Activated naive CD4-positive, alpha-beta T cell treated with anti-CD3 and anti-CD28 coated beads for 36 hours (primary cell): ENCODE data around the gene MEIS1. TPM values are rescaled to one million over a fixed set of nuclear protein-coding genes. Genes with fewer than 3 reads are reported as not detected.

ENCODE experiments used
- CTCF ChIA-PET: fragments of 350-600 bp; sonication (Branson Sonifier 250); formaldehyde crosslinking; loops from one replicate; lab custom pipeline; 2021; ENCODE audit warnings: antibody characterized with exemption; lab: Charles Lee
- DNase-seq: peaks from one replicate; pipeline ENCODE4 v3.0.0-alpha.2; 2020
- H3K27ac Mint-ChIP-seq: one replicate; pipeline ENCODE4 v1.8.0; 2021; ENCODE audit warnings: mild to moderate bottlenecking, mixed read lengths
- H3K27me3 Mint-ChIP-seq: one replicate; pipeline ENCODE4 v1.8.0; 2021; ENCODE audit warnings: low read depth, mixed read lengths
- H3K36me3 Mint-ChIP-seq: one replicate; pipeline ENCODE4 v1.8.0; 2021; ENCODE audit warnings: low read depth, mixed read lengths
- H3K4me1 Mint-ChIP-seq: one replicate; pipeline ENCODE4 v1.8.0; 2021; ENCODE audit warnings: low read depth, mixed read lengths
- H3K4me3 Mint-ChIP-seq: one replicate; pipeline ENCODE4 v1.8.0; 2021; ENCODE audit warnings: mild to moderate bottlenecking, moderate library complexity, mixed read lengths
- H3K9me3 Mint-ChIP-seq: one replicate; pipeline ENCODE4 v1.8.0; 2021; ENCODE audit warnings: mixed read lengths
- intact Hi-C: fragments of 100-400 bp; cut with micrococcal nuclease; formaldehyde crosslinking; loops from one replicate; pipeline ENCODE4 v1.15.1; 2023
- total RNA-seq, 2 experiments: library from RNA; stranded (reverse); gene quantifications; one replicate each; pipeline ENCODE4 v1.2.3, GENCODE V29; 2021

Gene MEIS1
- total RNA-seq, 2 experiments from 2014 or later = not detected

- no peak overlapping the region for H3K27ac Mint-ChIP-seq
- no peaks in the 10 kb centered on the region for H3K4me1 Mint-ChIP-seq
- CTCF ChIA-PET = no interaction called here
- H3K27me3 Mint-ChIP-seq = no peaks in the 10 kb centered on the region
- H3K9me3 Mint-ChIP-seq = no peaks in the 10 kb centered on the region
- DNase-seq = no peak
- no peaks in the 10 kb centered on the region for H3K36me3 Mint-ChIP-seq
- no peak overlapping the region for H3K4me3 Mint-ChIP-seq
- intact Hi-C loops = no loop called here
Observed at GRCh38 chr2:66516499-66516898, 81.6 kb downstream of the MEIS1 start.

- H3K36me3 Mint-ChIP-seq = no peaks in the 10 kb centered on the region
- intact Hi-C loops = no loop called here
- H3K27ac Mint-ChIP-seq = no peak overlapping the region
- H3K4me3 Mint-ChIP-seq = no peak overlapping the region
- no peaks in the 10 kb centered on the region for H3K9me3 Mint-ChIP-seq
- H3K4me1 Mint-ChIP-seq = no peaks in the 10 kb centered on the region
- CTCF ChIA-PET = no interaction called here
- DNase-seq = no peak
- H3K27me3 Mint-ChIP-seq = peaks cover 8% of the 10 kb centered on the region
Observed at GRCh38 chr2:66517772-66518171, 82.8 kb downstream of the MEIS1 start.

- Mint-ChIP-seq H3K4me1 (no peaks in the 10 kb centered on the region), H3K27ac (no peak overlapping the region), H3K27me3 (peaks cover 8% of the 10 kb centered on the region), H3K4me3 (no peak overlapping the region), H3K9me3 (no peaks in the 10 kb centered on the region), H3K36me3 (no peaks in the 10 kb centered on the region)
- DNase-seq = no peak
- intact Hi-C loops = no loop called here
- CTCF ChIA-PET = no interaction called here
Observed at GRCh38 chr2:66519264-66519843, 84.4 kb downstream of the MEIS1 start.

GRCh38 chr2:66521291-66521922 lies 86.5 kb downstream of the MEIS1 start:
- no peaks in the 10 kb centered on the region for H3K36me3 Mint-ChIP-seq
- intact Hi-C loops = no loop called here
- H3K27ac Mint-ChIP-seq = no peak overlapping the region
- H3K4me1 Mint-ChIP-seq = no peaks in the 10 kb centered on the region
- H3K27me3 Mint-ChIP-seq = peaks cover 8% of the 10 kb centered on the region
- no peaks in the 10 kb centered on the region for H3K9me3 Mint-ChIP-seq
- CTCF ChIA-PET = interaction anchor here (0.9 kb wide), 1 partner anchor 25 kb away, joined by 3 read pairs; no protein-coding TSS in a partner anchor
- no peak for DNase-seq
- H3K4me3 Mint-ChIP-seq = no peak overlapping the region

- H3K36me3 Mint-ChIP-seq = no peaks in the 10 kb centered on the region
Observed at GRCh38 chr2:66522611-66523376, 87.9 kb downstream of the MEIS1 start.

GRCh38 chr2:66523377-66523969 lies 88.5 kb downstream of the MEIS1 start:
- CTCF ChIA-PET = no interaction called here
- Mint-ChIP-seq H3K4me1 (no peaks in the 10 kb centered on the region), H3K36me3 (no peaks in the 10 kb centered on the region), H3K9me3 (no peaks in the 10 kb centered on the region), H3K27me3 (peaks cover 8% of the 10 kb centered on the region), H3K27ac (no peak overlapping the region), H3K4me3 (no peak overlapping the region)
- intact Hi-C loops = no loop called here
- DNase-seq = no peak

More at GRCh38 chr2:66522611-66523376, 87.9 kb downstream of the MEIS1 start:
- CTCF ChIA-PET = no interaction called here
- no peak overlapping the region for H3K27ac Mint-ChIP-seq
- H3K27me3 Mint-ChIP-seq = peaks cover 8% of the 10 kb centered on the region
- H3K4me3 Mint-ChIP-seq = no peak overlapping the region
- no peaks in the 10 kb centered on the region for H3K4me1 Mint-ChIP-seq
- intact Hi-C loops = no loop called here
- no peak for DNase-seq
- no peaks in the 10 kb centered on the region for H3K9me3 Mint-ChIP-seq

- DNase-seq = no peak
- no peak overlapping the region for H3K27ac Mint-ChIP-seq
- intact Hi-C loops = no loop called here
- CTCF ChIA-PET = no interaction called here
- H3K27me3 Mint-ChIP-seq = peaks cover 8% of the 10 kb centered on the region
- H3K36me3 Mint-ChIP-seq = no peaks in the 10 kb centered on the region
- H3K4me1 Mint-ChIP-seq = no peaks in the 10 kb centered on the region
- H3K9me3 Mint-ChIP-seq = no peaks in the 10 kb centered on the region
- no peak overlapping the region for H3K4me3 Mint-ChIP-seq
Observed at GRCh38 chr2:66523990-66524389, 89.1 kb downstream of the MEIS1 start.

- no peak for DNase-seq
- Mint-ChIP-seq H3K4me1 (no peaks in the 10 kb centered on the region), H3K27me3 (peaks cover 8% of the 10 kb centered on the region), H3K27ac (no peak overlapping the region), H3K9me3 (peaks cover 1% of the 10 kb centered on the region), H3K36me3 (no peaks in the 10 kb centered on the region), H3K4me3 (no peak overlapping the region)
- CTCF ChIA-PET = interaction anchor here (0.5 to 0.7 kb wide), 2 partner anchors 39 to 163 kb away, joined by 3 read pairs; no protein-coding TSS in a partner anchor
- intact Hi-C loops = no loop called here
Observed at GRCh38 chr2:66525606-66526005, 90.7 kb downstream of the MEIS1 start.

- no peak overlapping the region for H3K27ac Mint-ChIP-seq
- CTCF ChIA-PET = interaction anchor here (0.5 kb wide), 1 partner anchor 164 kb away, joined by 3 read pairs; no protein-coding TSS in a partner anchor
- H3K36me3 Mint-ChIP-seq = no peaks in the 10 kb centered on the region
- no peaks in the 10 kb centered on the region for H3K4me1 Mint-ChIP-seq
- no peak overlapping the region for H3K4me3 Mint-ChIP-seq
- intact Hi-C loops = no loop called here
- H3K27me3 Mint-ChIP-seq = peaks cover 8% of the 10 kb centered on the region
- H3K9me3 Mint-ChIP-seq = peaks cover 1% of the 10 kb centered on the region
- DNase-seq = no peak
Observed at GRCh38 chr2:66526180-66526579, 91.3 kb downstream of the MEIS1 start.

GRCh38 chr2:66528974-66529724 lies 94.2 kb downstream of the MEIS1 start:
- peaks cover 1% of the 10 kb centered on the region for H3K9me3 Mint-ChIP-seq

GRCh38 chr2:66530651-66531050 lies 95.7 kb downstream of the MEIS1 start:
- Mint-ChIP-seq H3K4me3 (no peak overlapping the region), H3K4me1 (no peaks in the 10 kb centered on the region), H3K9me3 (peaks cover 1% of the 10 kb centered on the region), H3K27ac (no peak overlapping the region), H3K36me3 (no peaks in the 10 kb centered on the region), H3K27me3 (no peaks in the 10 kb centered on the region)
- DNase-seq = no peak
- intact Hi-C loops = no loop called here
- CTCF ChIA-PET = no interaction called here

More at GRCh38 chr2:66528974-66529724, 94.2 kb downstream of the MEIS1 start:
- Mint-ChIP-seq H3K27ac (no peak overlapping the region), H3K4me1 (no peaks in the 10 kb centered on the region), H3K27me3 (no peaks in the 10 kb centered on the region), H3K4me3 (no peak overlapping the region), H3K36me3 (no peaks in the 10 kb centered on the region)
- CTCF ChIA-PET = no interaction called here
- intact Hi-C loops = no loop called here
- DNase-seq = no peak

- Mint-ChIP-seq H3K9me3 (peaks cover 1% of the 10 kb centered on the region), H3K36me3 (no peaks in the 10 kb centered on the region), H3K4me1 (no peaks in the 10 kb centered on the region), H3K27me3 (no peaks in the 10 kb centered on the region), H3K4me3 (no peak overlapping the region), H3K27ac (no peak overlapping the region)
- no peak for DNase-seq
- CTCF ChIA-PET = no interaction called here
- intact Hi-C loops = no loop called here
Observed at GRCh38 chr2:66531155-66531554, 96.2 kb downstream of the MEIS1 start.
